Activated CD4-positive, alpha-beta T cell treated with anti-CD3 and anti-CD28 coated beads for 24 hours (primary cell): Measurements from ENCODE around the gene FAM118A.
"Not testable (repeated sequence)": the region's sequence is repeated elsewhere in the genome, so short reads cannot be mapped to it uniquely, and the experiment has no call there.

ENCODE experiments used
- DNase-seq, 2 donors: peaks; one replicate each; pipeline ENCODE4 v3.0.0-alpha.2; 2020; ENCODE audit warnings: low read depth in 2 of 2

The FAM118A gene

DNA sequence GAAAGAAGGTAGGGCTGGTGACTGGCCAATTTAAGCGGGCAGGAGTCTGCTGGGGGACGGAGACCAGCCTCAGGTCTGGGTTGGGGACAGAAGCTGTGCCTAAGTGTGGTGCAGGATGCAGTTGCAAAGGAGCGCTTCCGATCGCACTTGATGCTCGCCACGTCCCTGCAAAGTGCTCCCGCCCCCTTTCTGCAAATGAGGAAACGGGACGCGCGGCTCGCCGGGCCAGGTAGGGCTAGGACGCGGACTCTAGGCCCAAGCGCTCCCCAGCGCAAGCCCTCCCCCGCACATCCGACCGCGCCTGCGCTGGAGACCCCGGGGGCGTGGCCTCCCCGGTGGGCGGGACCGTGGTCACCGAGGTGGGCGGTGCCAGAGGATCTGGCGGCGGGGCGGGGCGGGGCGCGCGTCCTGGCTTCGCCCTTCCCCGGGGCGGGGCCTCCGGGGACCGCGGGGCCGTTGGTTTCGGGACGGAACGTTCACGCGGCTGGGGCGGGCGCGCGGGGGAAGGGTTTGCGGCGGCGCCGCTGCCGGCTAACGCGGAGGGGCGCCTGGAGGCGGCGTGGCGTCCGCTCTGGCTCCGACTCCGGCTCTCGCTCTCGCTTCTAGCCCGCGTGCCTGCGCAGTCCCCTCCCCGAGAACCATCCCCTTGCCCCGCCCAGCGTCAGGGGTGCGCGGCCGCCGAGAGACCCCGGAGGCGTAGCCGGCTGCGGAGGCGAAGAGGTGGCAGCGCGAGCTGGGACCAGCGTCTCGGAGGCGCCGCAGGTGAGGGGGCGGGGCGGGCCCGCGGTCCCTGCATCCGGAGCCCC lies at the start of gene FAM118A:
Gene FAM118A (plus strand): TSS at position 513 of the 806 bp plus-strand sequence. CDS start 12,446 bp downstream, outside the sequence.
- peak; percentile 91 to 98 for DNase-seq

DNA sequence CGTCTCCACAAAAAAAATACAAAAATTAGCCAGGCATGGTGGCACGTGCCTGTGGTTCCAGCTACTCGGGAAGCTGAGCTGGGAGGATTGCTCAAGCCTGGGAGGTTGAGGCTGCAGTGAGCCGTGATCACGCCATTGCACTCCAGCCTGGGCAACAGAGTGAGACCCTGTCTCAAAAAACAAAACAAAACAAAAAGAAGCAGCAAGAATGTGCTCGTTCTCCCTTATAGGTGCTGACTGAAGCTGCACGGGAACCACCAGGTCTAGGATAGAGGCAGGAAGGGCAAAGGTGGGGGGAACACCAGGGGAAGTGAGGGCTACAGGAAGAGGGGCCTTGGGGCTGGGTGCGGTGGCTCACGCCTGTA lies 49.4 kb upstream of the FAM118A start:
- not testable (repeated sequence) for DNase-seq

DNA sequence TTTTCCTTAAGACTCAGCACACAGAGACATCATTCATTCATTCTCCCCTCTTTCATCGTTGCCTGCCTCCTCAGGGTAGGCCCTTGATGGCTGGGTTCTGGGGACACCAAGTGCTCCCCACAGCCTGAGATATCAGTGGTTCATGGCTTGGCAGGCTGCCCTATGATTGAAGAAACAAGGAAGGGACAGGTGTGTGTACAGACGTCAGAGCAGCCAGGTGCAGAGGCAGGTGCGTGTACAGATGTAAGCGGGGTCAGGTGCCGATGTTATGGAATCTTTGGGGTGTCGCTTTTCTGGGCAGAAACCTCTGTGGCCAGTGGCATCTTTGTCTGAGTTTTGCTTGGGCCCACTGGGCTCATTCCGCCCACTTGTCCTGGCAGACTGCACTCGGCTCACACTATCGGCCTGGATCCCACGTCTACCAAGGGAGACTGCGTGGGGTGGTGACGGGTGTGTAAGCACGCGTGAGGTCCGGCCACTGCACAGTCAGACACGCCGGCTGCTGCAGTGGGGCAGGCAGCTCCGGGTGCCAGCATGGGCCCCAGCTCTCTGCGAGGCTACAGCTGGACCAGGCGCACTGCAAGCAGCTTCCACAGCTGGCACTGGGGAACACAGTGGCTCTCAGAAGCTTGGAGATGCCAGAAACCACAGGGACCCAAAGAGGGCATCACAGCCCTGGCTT lies 48.2 kb upstream of the FAM118A start:
- no peak for DNase-seq

DNA sequence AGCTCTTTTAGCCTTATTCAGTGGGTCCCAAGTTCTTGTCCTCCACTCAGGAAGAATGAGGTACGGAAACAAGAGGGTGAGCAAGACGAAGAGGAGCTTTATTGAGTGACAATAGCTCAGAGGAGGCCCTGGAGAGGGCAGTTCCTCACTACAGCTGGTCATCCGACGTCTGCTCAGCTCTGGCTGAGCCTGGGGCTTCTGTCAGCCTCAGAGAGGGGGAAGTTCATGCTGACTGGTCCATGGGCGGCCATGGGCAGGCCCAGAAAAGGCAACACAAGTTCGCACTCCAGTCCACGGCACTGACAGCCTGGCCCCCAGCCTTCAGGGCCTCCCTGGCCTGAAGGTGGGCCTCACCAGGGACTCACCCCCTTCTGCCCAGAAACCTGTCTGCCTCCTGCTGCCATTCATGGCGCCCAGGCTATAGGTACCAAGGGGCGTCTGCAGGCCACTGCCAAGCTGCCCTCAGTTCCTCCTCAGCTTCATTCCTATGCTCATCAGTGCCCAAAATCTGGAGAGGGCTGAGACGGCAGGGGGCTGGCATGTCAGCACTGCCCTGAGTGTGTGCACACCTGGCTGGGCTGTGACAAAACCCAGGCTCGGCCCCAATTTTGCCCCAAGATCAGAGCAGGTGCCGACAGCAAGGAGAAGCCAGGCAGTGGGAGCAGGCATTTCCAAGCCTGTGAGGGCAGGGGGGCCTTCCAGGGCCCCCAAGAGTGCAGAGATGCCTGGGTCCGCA lies 47.4 kb upstream of the FAM118A start:
- no peak for DNase-seq

DNA sequence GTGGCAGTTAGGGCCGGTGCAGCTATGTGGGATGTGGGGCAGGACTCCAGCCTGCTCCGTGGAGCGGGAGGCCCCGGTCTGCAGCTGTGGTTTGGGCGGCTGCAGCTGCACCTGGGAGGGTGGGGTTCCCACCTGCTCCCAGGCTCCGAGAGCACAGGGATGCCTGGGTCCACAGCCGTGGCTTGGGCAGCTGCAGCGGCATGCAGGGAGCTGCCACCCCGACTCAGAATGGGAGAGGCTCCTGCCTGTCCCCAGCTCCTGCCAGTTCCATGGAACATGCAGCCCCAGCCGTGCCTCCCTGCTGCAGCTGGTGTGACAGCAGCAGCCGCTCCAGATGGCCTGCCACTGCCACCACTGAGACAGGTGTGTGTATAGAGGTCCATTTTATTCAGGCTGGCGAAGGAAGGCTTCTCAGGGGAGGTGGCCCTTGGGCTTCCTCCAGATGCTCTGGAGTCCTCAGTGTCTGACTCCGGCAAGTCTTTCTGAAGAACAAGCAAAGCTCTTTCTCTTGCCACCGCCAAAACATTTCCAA lies 46.7 kb upstream of the FAM118A start:
- no peak for DNase-seq

DNA sequence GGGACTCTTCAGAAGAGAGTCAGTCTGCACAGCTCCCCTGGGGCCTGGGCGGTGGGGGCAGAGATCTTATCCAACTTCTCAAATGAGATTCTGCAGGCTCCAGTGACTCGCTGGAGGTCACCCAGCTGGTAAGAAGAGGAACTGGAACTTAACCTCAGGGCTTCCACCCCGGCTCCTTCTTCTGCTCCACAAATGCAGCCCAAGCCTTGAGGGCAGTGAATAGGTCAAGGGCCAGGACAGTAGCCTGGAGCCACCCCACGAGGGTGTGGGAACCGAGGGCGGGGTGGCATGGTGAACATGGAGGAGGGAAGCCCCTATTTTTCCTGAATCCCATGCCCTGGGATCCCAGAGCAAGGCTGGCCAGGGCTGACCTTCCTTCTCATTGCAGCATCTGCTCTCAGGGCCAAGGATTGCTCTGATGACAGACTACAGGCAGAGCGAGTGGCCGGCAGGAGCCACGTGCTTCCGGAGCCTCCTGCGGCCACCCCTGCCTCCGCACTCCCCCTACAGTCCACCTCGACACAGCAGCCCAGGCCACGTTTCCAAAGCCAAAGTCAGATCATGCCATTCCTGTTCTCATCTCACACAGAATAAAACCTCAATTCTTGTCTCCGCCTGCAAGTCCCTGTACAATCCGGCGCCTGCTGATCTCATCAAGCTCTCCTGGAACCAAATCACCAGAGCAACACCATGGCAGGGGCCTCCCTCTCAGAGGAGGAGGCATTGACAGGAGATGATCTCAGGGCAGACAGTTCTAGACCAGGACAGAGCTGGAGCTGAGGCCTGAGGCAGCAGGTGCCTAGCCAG lies 46.1 kb upstream of the FAM118A start:
- DNase-seq, result no peak

DNA sequence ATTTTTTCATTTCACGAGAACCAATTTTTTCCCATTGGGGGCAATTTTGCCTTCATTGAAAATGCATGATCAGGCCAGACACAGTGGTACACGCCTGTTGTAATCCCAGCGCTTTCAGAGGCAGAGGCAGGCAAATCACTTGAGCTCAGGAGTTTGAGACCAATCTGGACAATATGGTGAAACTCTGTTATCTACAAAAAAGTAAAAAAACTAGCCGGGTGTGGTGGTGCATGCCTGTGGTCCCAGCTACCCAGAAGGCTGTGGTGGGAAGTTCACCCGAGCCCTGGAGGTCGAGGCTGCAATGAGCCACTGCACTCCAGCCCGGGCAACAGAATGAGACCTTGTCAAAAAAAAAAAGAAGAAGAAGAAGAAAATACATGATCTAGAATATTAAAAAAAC lies 44.2 kb upstream of the FAM118A start:
- no peak for DNase-seq

DNA sequence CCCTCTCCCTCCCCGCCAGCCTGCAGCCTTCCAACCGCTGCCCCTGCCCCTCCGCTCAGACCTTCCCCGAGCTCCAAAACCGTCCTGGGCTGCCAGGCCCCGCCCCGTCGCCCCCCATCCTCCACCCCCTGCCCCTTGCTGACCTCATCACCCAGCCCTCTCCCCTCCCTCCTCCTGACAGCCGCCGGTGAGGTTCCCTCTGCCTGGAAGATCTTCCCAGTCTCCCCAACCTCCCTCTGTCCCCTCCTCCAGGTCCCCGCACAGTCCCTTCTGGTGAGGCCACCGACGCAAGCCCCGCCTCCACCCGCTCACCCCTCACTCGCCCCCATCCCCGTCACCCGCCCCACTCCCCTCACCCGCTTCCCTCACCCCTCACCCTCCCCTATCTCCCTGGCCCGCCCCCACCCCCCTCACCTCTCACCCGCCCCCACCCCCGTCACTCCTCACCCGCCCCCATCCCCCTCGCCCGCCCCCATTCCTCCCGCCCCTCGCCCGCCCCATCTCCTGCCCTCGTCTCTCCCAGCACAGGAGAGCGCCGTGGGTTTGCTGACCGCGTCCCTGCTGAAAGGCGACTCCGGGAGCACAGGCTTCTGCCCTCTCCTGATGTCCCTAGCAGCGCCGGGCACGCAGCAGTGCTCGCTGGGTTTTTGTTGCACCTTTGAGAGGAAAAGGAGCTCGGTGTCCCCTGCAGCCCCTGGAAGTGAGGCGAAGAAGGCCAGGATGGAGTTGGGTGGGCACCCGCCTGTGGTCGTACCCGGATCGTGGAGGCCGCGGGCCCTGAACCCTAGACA lies 41.4 kb upstream of the FAM118A start:
- DNase-seq, result no peak

DNA sequence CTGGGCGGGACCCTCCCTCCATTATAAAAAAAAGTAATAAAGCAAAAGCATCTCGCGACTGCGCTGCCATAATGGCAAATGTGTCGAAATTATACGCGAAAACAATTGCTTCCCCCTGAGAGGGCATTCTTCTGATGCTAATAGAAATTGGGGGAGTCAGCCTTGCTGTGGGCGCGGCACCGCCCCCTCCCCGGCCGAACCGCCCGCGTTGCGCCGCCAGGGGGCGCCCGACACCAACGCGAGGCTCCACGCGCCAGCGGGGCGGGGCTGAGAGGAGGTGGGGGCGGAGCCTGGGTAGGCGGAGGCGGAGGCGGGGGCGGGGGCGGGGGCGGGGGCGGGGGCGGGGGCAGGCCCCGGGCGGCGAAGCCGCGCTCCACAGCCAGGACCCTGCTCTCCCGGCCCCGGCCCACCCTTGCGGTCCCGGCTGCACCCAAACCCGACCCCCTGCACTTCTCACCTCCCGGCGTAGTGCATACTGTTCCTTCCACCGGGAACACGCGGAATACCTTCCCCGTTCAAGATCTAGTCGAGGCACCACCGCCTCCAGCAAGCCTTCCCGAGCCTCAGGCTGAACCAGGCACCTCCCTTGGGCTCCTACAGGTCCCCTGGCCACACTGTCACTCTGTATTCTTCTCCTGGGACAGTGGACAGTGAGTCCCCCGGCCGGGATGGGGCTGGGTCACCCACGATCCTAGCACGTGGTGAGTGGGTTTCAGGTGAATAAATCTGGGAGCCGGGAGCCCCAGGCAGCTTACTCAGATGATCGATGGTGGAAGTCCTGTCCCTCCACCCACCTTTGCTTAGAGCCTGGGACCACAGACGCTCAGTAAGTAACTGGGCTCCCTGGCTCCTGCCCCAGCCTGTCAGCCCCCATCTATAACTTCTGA lies 40.5 kb upstream of the FAM118A start:
- peak; percentile 72 to 82 for DNase-seq

DNA sequence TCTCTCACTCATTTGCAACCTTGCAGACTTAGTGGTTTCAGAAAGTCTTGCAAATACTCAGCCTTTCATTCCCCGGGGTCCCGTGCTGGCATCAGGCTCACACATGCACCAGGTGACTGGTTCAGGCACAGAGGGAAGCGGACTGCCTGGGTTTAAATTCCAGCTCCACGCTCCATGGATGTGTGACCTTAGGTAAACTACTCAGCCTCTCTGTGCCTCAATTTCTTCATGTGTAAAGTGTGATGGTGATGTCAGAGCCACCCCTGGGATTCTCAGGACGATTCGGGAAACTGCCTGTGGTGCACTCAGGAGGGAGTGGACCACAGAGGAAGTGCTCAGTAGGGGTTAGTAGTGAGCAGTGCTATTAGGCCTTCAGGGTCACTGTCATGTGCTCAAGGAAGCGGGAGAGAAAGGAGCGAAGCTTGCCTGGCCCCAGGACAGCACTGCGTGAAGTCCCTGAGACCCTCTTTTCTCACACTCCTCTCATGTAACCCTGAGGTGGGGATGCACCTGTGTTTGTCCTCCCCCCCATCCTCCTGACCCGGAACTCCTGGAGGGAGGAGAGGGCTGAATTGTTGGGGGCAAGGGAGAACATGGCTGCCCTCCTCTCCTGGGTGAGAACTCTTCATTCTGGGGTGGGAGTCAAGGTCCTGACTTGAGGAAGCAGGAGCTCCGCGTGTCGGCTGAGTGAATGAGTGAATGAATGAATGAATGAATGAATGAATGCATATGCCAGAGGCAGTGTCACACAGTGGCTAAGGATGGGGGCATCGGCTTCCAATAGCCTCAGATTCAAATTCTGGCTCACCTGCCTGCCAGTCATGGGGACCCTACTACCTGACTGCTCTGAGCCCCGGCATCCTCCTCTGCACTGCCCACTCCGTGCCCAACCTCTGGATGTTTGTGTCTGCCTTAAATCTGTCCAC lies 39.4 kb upstream of the FAM118A start:
- DNase-seq, result no peak

DNA sequence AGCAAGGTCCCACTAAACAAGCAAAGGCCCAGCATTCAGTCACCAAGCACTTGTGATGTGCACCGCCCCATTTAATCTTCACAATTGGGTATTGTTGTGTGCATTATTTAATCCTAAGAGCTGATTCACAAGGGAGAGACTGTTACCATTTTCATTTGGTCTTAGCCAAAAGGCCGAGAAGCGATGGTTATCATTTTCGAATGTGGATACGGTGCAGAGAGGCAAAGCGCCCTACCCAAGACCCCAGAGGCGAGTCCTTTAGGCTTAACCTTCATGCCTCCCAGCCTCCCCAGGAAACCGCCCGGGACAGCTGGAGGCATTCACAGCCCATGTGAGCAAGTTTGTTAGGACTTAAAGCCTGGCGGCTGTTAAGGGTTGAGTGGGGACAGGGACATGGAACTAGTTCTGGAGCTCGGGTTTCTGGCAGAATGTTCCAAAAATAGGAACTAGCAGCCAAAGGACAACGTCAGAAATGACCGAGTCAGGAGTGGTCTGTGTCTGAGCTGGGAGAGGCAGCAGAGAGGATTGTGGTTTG lies 38.0 kb upstream of the FAM118A start:
- no peak for DNase-seq

DNA sequence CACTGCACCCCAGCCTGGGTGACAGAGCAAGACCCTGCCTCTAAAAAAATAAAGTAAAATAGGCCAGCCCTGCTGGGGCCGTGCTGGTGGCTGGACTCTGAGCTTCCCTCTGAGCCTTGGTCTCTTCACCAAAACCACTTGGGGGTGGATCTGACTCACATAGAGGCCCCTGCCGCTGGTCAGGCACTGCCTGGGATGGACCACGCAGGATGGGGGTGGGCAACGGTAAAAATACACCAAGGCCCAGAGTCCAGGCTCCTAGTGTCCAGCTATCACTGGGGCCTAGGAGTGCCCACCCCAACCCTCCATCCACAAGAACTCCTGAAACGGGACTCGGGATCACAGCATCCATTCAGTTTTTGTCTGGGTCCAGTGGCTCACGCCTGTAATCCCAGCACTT lies 37.2 kb upstream of the FAM118A start:
- no peak for DNase-seq

DNA sequence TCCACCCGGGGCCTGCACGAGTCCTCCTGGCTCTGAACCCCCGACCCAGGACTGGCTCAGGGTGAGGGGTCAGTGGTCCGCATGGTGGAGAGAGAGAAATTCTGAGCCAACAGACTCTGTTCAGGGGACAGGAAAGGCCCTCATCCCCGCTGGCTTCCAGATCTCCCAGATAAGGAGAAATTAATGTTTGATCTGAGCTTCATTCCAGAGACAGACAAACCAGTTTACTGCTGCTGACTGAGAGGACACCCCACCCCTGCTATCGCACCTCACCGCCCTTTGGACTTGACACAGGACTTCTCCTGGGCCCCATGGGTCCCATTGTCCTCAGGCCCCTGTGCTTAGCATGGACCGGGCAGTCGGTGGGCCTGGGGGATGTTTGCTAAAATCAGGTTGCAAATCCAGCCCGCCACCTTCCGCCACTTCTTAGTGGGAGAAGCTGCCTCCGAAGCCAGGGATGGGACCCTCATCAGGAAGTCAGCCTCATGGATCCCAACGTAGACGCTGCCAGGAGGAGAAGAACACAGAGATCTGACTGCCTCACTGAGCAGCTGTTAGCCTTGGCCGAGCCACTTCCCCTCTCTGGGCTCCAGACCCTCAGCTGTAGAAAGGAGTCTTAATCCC lies 36.2 kb upstream of the FAM118A start:
- DNase-seq, result no peak

DNA sequence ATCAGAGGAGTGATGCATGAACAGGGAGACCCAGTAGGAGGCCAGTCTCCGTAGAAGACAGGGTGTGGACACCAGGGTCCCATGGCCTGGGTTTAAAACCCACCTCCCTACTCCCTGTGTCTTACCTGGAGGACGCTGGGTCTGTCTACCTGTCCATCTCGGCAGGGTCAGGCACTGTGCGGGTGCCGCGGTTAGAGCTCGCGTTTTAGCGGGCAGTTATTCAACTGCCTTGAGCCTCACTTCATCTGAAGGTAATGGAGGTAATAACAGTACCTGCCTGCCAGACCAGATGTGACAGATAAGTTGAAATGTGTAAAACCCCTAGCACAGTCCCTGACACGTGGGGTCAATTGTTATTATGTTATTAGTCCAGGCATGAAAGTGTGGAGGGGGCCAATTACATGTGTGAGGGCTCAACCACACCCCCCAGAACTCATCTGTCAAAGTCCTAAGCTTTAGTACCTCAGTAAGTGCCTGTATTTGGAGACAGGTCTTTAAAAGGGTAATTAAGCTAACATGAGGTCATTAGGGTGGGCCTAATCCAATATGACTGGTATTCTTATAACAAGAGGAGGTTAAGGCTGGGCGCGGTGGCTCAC lies 33.1 kb upstream of the FAM118A start:
- DNase-seq, result no peak

DNA sequence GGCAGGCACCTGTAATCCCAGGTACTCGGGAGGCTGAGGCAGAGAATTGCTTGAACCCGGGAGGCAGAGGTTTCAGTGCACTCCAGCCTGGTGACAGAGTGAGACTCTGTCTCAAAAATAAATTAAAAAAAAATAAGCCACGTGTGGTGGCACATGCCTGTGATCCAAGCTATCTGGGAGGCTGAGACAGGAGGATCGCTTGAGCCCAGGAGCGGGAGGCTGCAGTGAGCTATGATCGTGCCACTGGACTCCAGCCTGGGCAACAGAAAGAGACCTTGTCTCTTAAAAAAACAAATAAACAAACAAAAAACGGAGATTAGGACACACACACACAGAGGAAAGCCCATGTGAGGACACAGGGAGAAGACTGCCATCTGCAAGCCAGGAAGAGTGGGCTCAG lies 32.0 kb upstream of the FAM118A start:
- DNase-seq, result not testable (repeated sequence)

DNA sequence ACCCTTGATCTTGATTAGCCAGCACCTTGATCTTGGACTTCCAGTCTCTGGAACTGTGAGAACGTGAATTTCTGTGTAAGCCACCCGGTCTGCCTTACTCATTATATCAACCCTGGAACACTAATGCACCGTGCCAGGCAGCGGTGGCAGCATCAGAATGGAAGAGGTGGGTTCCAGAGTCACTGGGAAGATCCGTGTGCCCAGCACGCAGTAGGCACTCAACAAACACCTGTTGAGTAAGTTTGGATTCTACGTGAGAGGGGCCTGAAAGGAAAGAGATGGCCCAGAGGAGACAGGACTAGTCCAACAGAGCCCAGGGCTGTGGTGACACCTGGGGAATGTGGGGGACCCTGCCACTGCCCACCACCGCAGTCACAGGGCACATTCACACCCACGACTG lies 31.6 kb upstream of the FAM118A start:
- DNase-seq, result no peak

DNA sequence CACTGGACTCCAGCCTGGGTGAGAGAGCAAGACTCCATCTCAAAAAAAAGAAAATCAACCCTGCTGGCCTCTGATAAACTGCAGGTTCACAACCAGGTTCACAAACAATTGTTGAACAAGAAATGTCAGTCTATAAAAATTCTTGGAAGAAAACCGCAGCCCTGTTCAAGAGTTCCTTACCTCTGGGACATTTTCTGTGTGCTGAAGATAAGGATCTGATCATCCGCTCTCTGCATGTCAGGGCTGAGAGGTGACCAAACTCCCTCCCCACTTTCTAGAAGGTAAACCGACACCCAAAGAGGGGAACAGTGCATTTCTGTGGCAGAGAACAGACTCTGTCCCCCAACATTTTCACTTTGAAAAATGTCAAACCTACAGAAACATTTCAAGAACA lies 29.1 kb upstream of the FAM118A start:
- DNase-seq, result no peak

DNA sequence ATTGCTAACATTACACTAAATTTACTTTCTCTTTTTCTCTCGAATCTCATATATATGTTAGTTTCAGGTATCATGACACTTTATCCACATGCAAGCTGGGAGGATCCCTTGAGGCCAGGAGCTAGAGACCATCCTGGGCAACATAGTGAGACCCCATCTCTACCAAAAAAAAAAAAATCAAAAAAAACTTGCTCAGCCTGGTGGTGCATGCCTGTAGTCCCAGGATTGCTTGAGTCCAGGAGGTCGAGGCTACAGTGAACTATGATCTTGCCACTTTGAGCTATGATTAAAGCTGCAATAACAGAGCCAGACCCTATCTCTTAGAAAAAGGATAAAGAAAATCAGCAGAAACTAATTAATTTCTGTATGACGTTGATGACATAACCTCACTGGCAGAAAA lies 28.7 kb upstream of the FAM118A start:
- DNase-seq, result no peak
